ENCODE data around the gene MAGEB4.
"Not testable (repeated sequence)": the region's sequence is repeated elsewhere in the genome, so short reads cannot be mapped to it uniquely, and the experiment has no call there.

MAGEB4 gene
- 0 reads per million in 9 experiments for total RNA-seq

- Mint-ChIP-seq H3K9me3 (peaks cover 0 to 7% of the 10 kb centered on the region in 2 donors), H3K4me3 (no peak within 1 kb of the TSS), H3K27me3 (no peaks in the 10 kb centered on the region), H3K27ac (no peak within 1 kb of the TSS), H3K36me3 (ENCODE audit: insufficient read depth) (no peaks in the 10 kb centered on the region), H3K4me1 (ENCODE audit: low read depth in 2 of 2) (no peaks in the 10 kb centered on the region)
- no peak for DNase-seq
- no peak for ATAC-seq (replicated peaks)
Measured at GRCh38 chrX:30241724-30242415, at the start of gene MAGEB4. MAGEB4 (plus strand) TSS chrX:30242000; CDS start chrX:30242136, 136 bp downstream.

GRCh38 chrX:30193910-30194309 is 47.9 kb upstream of the MAGEB4 start:
- H3K9me3 Mint-ChIP-seq; H3K4me1 Mint-ChIP-seq (ENCODE audit: low read depth in 2 of 2); H3K27me3 Mint-ChIP-seq; H3K27ac Mint-ChIP-seq; H3K36me3 Mint-ChIP-seq (ENCODE audit: insufficient read depth); DNase-seq; H3K4me3 Mint-ChIP-seq; ATAC-seq (replicated peaks): not testable (repeated sequence)

DNA sequence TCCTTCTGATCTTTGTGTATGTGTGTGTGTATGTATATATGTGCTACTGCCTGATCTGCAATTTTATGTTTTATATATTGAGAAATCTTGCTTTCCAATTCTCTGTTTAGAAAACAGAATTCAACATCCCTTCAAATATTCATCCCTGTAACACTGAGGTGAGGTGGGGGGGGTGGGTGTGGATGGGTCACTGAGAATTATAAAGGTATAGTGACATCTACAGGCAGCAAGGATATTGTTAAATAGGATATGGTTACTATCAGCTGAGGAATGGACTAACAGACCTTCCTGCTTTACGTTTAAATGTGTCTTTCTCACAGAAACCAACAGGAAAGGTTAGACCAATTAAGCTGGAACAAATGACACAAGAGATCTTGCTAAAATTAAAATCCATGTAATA is 45.5 kb upstream of the MAGEB4 start:
- peaks cover 0 to 5% of the 10 kb centered on the region in 2 donors for H3K9me3 Mint-ChIP-seq
- no peak for ATAC-seq (replicated peaks)
- no peak overlapping the region for H3K27ac Mint-ChIP-seq
- no peak overlapping the region for H3K4me3 Mint-ChIP-seq
- no peak for DNase-seq
- no peaks in the 10 kb centered on the region for H3K27me3 Mint-ChIP-seq
- no peaks in the 10 kb centered on the region for H3K4me1 Mint-ChIP-seq (ENCODE audit: low read depth in 2 of 2)
- no peaks in the 10 kb centered on the region for H3K36me3 Mint-ChIP-seq (ENCODE audit: insufficient read depth)

- ATAC-seq (replicated peaks) (no peak), DNase-seq (no peak)
- no peak overlapping the region for H3K4me3 Mint-ChIP-seq
- no peaks in the 10 kb centered on the region for H3K36me3 Mint-ChIP-seq (ENCODE audit: insufficient read depth)
- H3K27ac Mint-ChIP-seq: no peak overlapping the region
- H3K9me3 Mint-ChIP-seq: peaks cover 0 to 8% of the 10 kb centered on the region in 2 donors
- no peaks in the 10 kb centered on the region for H3K27me3 Mint-ChIP-seq
- no peaks in the 10 kb centered on the region for H3K4me1 Mint-ChIP-seq (ENCODE audit: low read depth in 2 of 2)
Measured at GRCh38 chrX:30212172-30212571, 29.6 kb upstream of the MAGEB4 start.

DNA sequence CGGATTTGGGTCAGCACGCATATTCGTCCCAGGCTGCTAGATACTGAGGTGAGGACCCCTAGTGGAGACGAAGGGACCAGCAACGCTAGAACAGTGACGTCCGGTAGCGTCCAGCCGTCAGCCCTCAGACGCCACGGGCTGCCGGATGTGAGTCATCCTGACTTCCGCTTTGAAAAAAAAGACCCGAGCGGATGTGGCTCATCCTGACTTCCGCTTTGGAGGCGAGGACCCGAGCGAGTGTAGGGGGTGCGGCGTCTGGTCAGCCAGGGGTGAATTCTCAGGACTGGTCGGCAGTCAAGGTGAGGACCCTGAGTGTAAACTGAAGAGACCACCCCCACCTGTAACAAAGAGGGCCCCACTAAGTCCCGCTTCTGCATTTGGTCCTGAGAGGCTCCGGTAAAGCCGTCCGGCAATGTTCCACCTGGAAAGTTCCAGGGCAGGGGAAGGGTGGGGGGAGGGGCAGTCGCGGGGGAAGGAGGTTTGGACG is 26.4 kb upstream of the MAGEB4 start, which contains the start of gene MAGEB2:
MAGEB2 (plus strand) TSS at position 207 of the 487 bp plus-strand sequence. CDS start 3,018 bp downstream, outside the sequence.
- Mint-ChIP-seq H3K36me3 (ENCODE audit: insufficient read depth) (peaks cover 3% of the 10 kb centered on the region), H3K4me1 (ENCODE audit: low read depth in 2 of 2) (peaks cover 0 to 1% of the 10 kb centered on the region in 2 donors), H3K4me3 (no peak within 1 kb of the TSS), H3K27me3 (no peaks in the 10 kb centered on the region), H3K9me3 (peaks cover 0 to 3% of the 10 kb centered on the region in 2 donors), H3K27ac (no peak within 1 kb of the TSS)
- no peak for ATAC-seq (replicated peaks)
- DNase-seq: no peak

DNA sequence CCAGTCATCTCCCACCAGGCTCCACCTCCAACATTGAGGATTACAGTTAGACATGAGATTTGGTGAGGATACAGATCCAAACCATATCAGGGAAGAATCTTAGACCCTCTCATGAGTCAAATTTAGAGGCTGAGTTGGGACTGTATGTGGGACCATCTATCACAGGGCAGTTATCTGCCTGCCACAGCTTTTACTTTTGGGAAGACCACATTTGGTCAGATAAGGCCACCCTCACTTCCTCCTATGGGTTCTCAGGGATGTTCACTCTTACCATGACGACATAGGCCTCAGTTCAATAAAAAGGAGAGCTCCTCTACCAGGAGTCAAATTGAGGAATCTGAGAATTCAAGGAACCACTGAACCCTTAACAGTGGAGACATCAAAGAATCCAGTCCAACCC is 24.3 kb upstream of the MAGEB4 start:
- Mint-ChIP-seq H3K36me3 (ENCODE audit: insufficient read depth) (peaks cover 3% of the 10 kb centered on the region), H3K4me1 (ENCODE audit: low read depth in 2 of 2) (peaks cover 0 to 1% of the 10 kb centered on the region in 2 donors), H3K4me3 (no peak overlapping the region), H3K27me3 (no peaks in the 10 kb centered on the region), H3K9me3 (no peaks in the 10 kb centered on the region), H3K27ac (no peak overlapping the region)
- DNase-seq (no peak), ATAC-seq (replicated peaks) (no peak)

DNA sequence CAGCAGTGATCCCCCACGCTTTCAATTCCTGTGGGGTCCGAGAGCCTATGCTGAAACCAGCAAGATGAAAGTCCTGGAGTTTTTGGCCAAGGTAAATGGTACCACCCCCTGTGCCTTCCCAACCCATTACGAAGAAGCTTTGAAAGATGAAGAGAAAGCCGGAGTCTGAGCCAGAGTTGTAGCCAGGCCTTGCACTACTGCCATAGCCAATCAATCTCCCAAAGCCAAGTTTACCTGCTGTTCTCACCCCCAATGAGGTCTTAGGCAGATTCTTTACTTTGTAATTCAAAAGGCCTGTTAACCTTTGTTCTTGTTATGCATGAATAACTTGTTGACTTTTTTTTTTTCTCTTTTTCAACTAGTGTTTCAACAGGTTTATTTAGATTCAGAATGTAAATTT is 22.4 kb upstream of the MAGEB4 start:
- Mint-ChIP-seq H3K27me3 (no peaks in the 10 kb centered on the region), H3K9me3 (no peaks in the 10 kb centered on the region), H3K4me1 (ENCODE audit: low read depth in 2 of 2) (peaks cover 0 to 1% of the 10 kb centered on the region in 2 donors), H3K4me3 (no peak overlapping the region), H3K36me3 (ENCODE audit: insufficient read depth) (peaks cover 3% of the 10 kb centered on the region), H3K27ac (no peak overlapping the region)
- DNase-seq (no peak), ATAC-seq (replicated peaks) (no peak)

GRCh38 chrX:30220661-30221060 is 21.1 kb upstream of the MAGEB4 start:
- Mint-ChIP-seq H3K27me3 (no peaks in the 10 kb centered on the region), H3K27ac (no peak overlapping the region), H3K9me3 (no peaks in the 10 kb centered on the region), H3K4me1 (ENCODE audit: low read depth in 2 of 2) (peaks cover 0 to 1% of the 10 kb centered on the region in 2 donors), H3K36me3 (ENCODE audit: insufficient read depth) (peaks cover 3% of the 10 kb centered on the region), H3K4me3 (no peak overlapping the region)
- ATAC-seq (replicated peaks): no peak
- no peak for DNase-seq

DNA sequence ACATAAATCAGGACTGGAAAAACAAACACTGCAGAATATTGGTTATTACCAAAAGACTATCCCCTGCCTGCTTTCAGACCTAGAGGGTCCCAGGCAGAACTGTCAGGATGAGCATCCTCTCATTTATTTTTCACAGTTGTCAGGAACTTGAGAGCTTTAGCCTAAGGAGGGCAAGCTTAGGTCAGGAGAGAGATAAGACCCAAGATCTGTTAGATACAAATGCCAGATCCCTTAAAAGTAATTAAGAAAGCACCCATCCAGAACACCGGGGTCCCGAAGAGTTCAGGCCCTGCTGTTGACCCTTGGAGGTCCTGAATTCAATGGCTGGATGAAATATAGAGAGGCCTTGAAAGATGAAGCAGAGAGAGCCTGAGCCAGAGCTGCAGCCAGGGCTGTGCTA is 17.3 kb upstream of the MAGEB4 start:
- DNase-seq (no peak), ATAC-seq (replicated peaks) (no peak)
- no peaks in the 10 kb centered on the region for H3K27me3 Mint-ChIP-seq
- no peaks in the 10 kb centered on the region for H3K36me3 Mint-ChIP-seq (ENCODE audit: insufficient read depth)
- no peak overlapping the region for H3K4me3 Mint-ChIP-seq
- no peaks in the 10 kb centered on the region for H3K9me3 Mint-ChIP-seq
- H3K4me1 Mint-ChIP-seq (ENCODE audit: low read depth in 2 of 2): no peaks in the 10 kb centered on the region
- no peak overlapping the region for H3K27ac Mint-ChIP-seq

DNA sequence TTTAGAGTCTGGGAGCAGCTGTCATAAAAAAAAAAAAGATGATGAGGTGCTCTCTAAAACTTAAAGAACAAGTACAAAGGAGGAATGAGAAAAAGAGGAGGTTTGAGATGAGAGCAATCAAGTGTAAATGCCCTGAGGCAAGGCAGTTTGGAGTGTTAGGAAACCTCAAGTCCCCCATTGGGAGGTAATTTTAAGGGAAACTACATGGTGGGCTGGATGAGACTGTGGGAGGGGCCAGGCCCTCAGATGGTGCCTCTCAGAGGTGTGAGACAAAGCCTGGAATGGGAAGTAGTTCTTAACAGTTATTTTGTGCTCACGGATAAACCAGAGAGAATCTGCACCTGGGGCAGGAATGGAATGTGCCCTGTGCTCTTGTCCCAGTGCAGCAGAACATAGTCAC is 13.3 kb upstream of the MAGEB4 start:
- DNase-seq: no peak

DNA sequence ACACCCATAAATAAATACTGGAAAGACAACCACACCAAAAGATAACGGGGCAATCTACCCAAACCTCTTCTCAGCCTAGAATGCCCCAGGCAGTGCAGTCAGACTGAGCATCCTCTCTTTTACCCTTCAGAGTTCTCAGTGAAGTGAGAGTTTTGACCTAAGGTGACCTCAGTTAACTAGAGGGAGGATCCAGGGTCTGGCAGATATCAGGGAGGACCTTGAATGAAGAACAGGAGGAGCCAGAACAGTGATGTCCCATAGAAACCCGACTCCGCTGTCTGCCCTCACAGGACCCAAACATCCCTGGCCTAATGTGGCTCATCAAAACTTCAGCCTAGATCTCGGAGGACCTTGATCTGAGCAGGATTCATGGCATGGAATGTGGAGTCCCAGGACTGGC is 11.4 kb upstream of the MAGEB4 start, which contains the start of gene MAGEB3:
MAGEB3 (plus strand) TSS at position 263 of the 400 bp plus-strand sequence. CDS start 5,268 bp downstream, outside the sequence.
- H3K4me1 Mint-ChIP-seq (ENCODE audit: low read depth in 2 of 2): no peaks in the 10 kb centered on the region
- ATAC-seq (replicated peaks): no peak
- no peaks in the 10 kb centered on the region for H3K36me3 Mint-ChIP-seq (ENCODE audit: insufficient read depth)
- no peaks in the 10 kb centered on the region for H3K9me3 Mint-ChIP-seq
- H3K27me3 Mint-ChIP-seq: no peaks in the 10 kb centered on the region
- H3K27ac Mint-ChIP-seq: no peak within 1 kb of the TSS
- no peak for DNase-seq
- H3K4me3 Mint-ChIP-seq: no peak within 1 kb of the TSS

More for the DNA sequence above, 13.3 kb upstream of the MAGEB4 start:
- no peak overlapping the region for H3K4me3 Mint-ChIP-seq
- ATAC-seq (replicated peaks): no peak
- H3K9me3 Mint-ChIP-seq: no peaks in the 10 kb centered on the region
- H3K36me3 Mint-ChIP-seq (ENCODE audit: insufficient read depth): no peaks in the 10 kb centered on the region
- H3K27me3 Mint-ChIP-seq: no peaks in the 10 kb centered on the region
- no peak overlapping the region for H3K27ac Mint-ChIP-seq
- H3K4me1 Mint-ChIP-seq (ENCODE audit: low read depth in 2 of 2): no peaks in the 10 kb centered on the region

DNA sequence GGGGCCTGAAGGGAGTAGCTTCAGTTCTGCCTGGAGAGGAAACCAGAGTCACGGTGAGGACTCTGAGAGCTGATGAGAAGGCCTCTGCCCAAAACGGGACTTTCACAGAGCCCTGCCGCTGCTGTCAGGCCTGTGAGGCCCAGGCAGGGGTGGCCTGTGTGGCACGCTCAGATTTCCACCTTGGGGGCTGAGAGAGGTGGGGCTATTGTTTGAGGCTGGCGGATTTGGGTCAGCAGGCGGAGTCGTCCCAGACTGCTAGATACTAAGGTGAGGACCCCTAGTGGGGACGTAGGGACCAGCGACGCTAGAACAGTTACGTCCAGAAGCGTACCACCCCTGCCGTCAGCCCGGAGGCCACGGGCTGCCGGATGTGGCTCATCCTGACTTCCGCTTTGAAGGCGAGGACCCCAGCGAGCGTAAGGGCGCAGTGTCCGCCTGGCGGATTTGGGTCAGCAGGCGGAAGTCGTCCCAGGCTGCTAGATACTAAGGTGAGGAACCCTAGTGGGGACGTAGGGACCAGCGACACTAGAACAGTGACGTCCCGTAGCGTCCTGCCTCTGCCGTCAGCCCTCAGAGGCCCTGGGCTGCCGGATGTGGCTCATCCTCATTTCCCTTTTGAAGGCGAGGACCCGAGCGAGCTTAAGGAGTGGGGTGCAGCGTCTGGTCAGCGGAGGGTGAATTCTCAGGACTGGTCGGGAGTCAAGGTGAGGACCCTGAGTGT is 5.1 kb downstream of the MAGEB4 start, which contains the start of gene MAGEB1:
MAGEB1 (plus strand) TSS at position 378 of the 721 bp plus-strand sequence. CDS start 3,348 bp downstream, outside the sequence.
- no peak for ATAC-seq (replicated peaks)
- no peaks in the 10 kb centered on the region for H3K27me3 Mint-ChIP-seq
- no peaks in the 10 kb centered on the region for H3K36me3 Mint-ChIP-seq (ENCODE audit: insufficient read depth)
- no peak within 1 kb of the TSS for H3K27ac Mint-ChIP-seq
- DNase-seq: no peak
- H3K9me3 Mint-ChIP-seq: peaks cover 0 to 3% of the 10 kb centered on the region in 2 donors
- H3K4me3 Mint-ChIP-seq: no peak within 1 kb of the TSS
- no peaks in the 10 kb centered on the region for H3K4me1 Mint-ChIP-seq (ENCODE audit: low read depth in 2 of 2)

DNA sequence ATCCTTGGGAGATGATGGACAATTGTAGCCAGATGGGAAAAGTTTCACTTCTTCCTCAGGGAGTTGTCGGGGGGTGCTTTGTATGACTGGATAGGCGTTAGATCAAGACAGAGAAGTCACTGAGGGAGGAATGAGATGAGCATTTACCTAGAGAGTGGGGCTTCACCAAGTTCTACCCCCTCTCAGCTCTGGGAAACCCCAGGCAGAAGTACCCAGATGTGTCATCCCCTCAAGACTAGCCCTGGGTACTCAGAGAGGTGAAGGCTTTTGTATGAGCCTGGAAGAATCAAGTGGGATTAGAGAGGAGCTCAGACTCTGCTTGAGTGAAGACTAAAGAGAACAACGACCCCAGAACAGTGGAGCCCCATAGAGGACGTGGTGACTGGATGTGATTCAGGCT is 7.1 kb downstream of the MAGEB4 start:
- ATAC-seq (replicated peaks) (no peak), DNase-seq (no peak)
- no peak overlapping the region for H3K4me3 Mint-ChIP-seq
- H3K27ac Mint-ChIP-seq: no peak overlapping the region
- peaks cover 0 to 3% of the 10 kb centered on the region in 2 donors for H3K9me3 Mint-ChIP-seq
- no peaks in the 10 kb centered on the region for H3K27me3 Mint-ChIP-seq
- H3K4me1 Mint-ChIP-seq (ENCODE audit: low read depth in 2 of 2): no peaks in the 10 kb centered on the region
- H3K36me3 Mint-ChIP-seq (ENCODE audit: insufficient read depth): no peaks in the 10 kb centered on the region
